IgD-negative memory B cell (primary cell): Measurements from ENCODE around the gene GALP. TPM values are rescaled to one million over a fixed set of nuclear protein-coding genes. Genes with fewer than 3 reads are reported as not detected.
"Not testable (repeated sequence)": the region's sequence is repeated elsewhere in the genome, so short reads cannot be mapped to it uniquely, and the experiment has no call there.

Experiments
- H3K27ac Mint-ChIP-seq, 3 donors: one replicate each; pipeline ENCODE4 v1.8.0; 2020 to 2022; ENCODE audit warnings: mild to moderate bottlenecking in 3 of 3, mixed read lengths in 3 of 3, moderate library complexity in 1 of 3
- H3K27me3 Mint-ChIP-seq: one replicate; pipeline ENCODE4 v1.8.0; 2021; ENCODE audit warnings: mixed read lengths
- H3K36me3 Mint-ChIP-seq: one replicate; pipeline ENCODE4 v1.8.0; 2020; ENCODE audit warnings: mild to moderate bottlenecking, mixed read lengths
- H3K4me1 Mint-ChIP-seq, 3 donors: one replicate each; pipeline ENCODE4 v1.8.0; 2020 to 2022; ENCODE audit warnings: mixed read lengths in 3 of 3, mild to moderate bottlenecking in 1 of 3
- H3K4me3 Mint-ChIP-seq, 4 donors: one replicate each; pipeline ENCODE4 v1.8.0; 2020 to 2022; ENCODE audit warnings: mild to moderate bottlenecking in 4 of 4, mixed read lengths in 4 of 4, moderate library complexity in 3 of 4
- H3K9me3 Mint-ChIP-seq, 3 donors: one replicate each; pipeline ENCODE4 v1.8.0; 2020 to 2021; ENCODE audit warnings: mixed read lengths in 3 of 3, mild to moderate bottlenecking in 1 of 3
- polyA plus RNA-seq: library from polyadenylated mRNA; unstranded; fragments of 300-500 nt; fragmentation: Illumina TruSeq; gene quantifications from one replicate; pipeline ENCODE4 v1.2.3, GENCODE V29; 2021

GALP gene
- not detected for polyA plus RNA-seq

- H3K36me3 Mint-ChIP-seq, H3K4me1 Mint-ChIP-seq, H3K9me3 Mint-ChIP-seq, H3K4me3 Mint-ChIP-seq, H3K27me3 Mint-ChIP-seq: not testable (repeated sequence)
- H3K27ac Mint-ChIP-seq: peak within 1 kb of the TSS in 1 of 3 donors; percentile 57
Observed at GRCh38 chr19:56175861-56176307, at the start of gene GALP. Gene GALP (plus strand): TSS chr19:56176008. CDS start chr19:56177109, 1,101 bp downstream.

DNA sequence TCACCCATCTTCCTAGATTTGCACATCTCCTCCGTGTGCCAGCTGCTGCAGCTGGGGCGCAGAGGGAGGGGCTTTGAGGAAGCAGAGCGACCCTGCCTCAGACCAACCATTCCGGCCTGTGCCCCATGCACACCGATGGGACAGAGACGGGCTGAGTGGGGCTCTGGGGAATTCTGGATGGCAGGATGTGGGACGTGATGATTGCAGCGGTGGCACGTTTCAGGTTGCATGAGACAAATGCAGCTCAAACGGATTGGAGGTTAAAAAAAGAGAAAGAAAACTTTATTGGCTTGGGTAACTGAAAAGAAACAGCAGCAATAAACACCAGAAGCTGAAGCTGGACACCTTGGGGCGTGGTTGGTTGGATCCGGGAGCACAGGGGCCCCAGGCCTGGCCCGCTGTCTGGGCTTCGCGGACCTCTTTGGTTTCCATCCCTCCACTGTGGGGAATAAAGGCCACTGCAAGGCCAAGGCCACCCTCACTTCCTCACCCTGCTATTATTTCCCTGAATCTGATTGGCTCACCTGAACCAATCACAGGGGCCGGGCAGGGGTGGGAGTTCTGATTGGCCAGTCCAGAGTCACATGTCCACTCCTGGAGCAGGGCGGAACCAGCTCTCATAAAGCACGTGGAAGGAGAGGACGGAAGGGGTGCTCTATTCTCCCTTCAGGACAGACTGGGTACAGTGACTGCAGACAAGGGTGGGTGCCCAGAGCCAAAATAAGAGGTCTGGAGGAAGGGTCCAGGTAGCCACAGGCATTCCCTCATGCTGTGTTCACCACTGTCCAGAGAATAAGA is 48.6 kb upstream of the GALP start:
- Mint-ChIP-seq H3K36me3 (no peaks in the 10 kb centered on the region), H3K27ac (peak overlapping the region in 1 of 3 donors; percentile 23), H3K4me3 (no peak overlapping the region), H3K9me3 (no peaks in the 10 kb centered on the region), H3K27me3 (no peaks in the 10 kb centered on the region), H3K4me1 (peaks cover 0 to under 1% (median 0%) of the 10 kb centered on the region in 3 donors)

DNA sequence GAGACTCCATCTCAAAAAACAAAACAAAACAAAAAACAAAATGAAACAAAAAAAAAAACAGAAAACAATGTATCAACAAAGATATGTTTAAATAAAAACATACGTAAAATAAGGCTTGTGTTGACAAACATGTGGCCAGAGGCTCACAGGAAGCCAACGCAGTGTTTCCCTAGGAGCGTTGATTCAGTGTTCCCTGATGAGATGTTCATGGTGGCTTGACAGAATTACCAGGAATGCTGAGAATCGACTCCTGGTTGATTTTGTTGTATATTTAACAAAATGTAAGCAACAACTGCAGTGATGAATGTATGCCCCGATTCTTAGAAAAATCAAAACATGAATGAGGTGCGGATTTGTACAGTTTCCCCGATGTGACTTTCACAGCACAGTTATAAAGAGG is 45.8 kb upstream of the GALP start:
- Mint-ChIP-seq H3K4me1 (peaks cover 6 to 9% (median 6%) of the 10 kb centered on the region in 3 donors), H3K27me3 (no peaks in the 10 kb centered on the region), H3K4me3 (no peak overlapping the region), H3K9me3 (no peaks in the 10 kb centered on the region), H3K27ac (no peak overlapping the region), H3K36me3 (no peaks in the 10 kb centered on the region)

- H3K4me3 Mint-ChIP-seq: no peak overlapping the region
Observed at GRCh38 chr19:56131651-56132050, 44.2 kb upstream of the GALP start.

GRCh38 chr19:56132316-56132822 is 43.4 kb upstream of the GALP start:
- Mint-ChIP-seq H3K9me3 (no peaks in the 10 kb centered on the region), H3K4me3 (peak overlapping the region in 1 of 4 donors; percentile 47), H3K36me3 (no peaks in the 10 kb centered on the region), H3K4me1 (peaks cover 6 to 9% (median 9%) of the 10 kb centered on the region in 3 donors), H3K27me3 (no peaks in the 10 kb centered on the region), H3K27ac (peak overlapping the region in 1 of 3 donors; percentile 90)

More at GRCh38 chr19:56131651-56132050, 44.2 kb upstream of the GALP start:
- Mint-ChIP-seq H3K4me1 (peaks cover 6 to 9% (median 9%) of the 10 kb centered on the region in 3 donors), H3K36me3 (no peaks in the 10 kb centered on the region), H3K27ac (no peak overlapping the region), H3K9me3 (no peaks in the 10 kb centered on the region), H3K27me3 (no peaks in the 10 kb centered on the region)

DNA sequence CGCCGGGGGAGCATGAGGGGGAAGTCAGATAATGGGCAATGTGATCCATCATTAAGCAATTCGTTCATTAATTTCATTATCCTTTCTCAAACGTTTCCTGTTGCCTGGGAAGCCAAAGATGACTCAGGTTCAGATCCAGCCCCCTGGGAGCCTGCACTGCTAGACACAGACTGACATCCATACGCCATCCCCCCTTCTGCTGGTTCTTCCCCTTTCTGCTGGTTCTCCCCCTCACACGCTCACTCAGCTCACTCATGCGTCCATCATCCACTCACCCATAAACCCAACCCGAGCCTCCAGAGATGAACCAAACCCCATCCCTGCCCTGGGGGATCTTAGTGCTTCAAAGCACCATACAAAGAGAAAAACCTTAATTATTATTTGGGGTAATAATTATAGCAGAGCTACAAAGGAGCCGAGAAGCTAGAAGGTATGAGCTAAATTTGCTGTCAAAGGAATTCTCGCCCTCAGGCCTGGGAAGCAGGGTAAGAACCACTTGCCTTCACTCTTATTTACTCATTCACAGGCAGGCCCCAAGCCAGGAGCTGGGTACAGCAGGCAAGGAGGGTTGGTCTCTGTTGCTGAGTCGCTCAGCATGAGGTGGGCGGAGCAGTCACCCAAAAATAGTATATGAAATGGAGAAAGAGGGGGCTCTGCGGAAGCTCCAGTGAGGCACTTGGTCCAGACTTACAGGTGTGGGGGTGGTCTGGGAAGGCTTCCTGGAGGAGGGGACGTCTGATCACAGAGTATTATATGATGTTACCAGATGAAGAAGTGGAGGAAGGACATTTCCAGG is 41.8 kb upstream of the GALP start:
- peaks cover 6 to 10% (median 9%) of the 10 kb centered on the region in 3 donors for H3K4me1 Mint-ChIP-seq
- peak overlapping the region; percentile 4 to 75 (median 42) for H3K4me3 Mint-ChIP-seq
- H3K9me3 Mint-ChIP-seq: no peaks in the 10 kb centered on the region
- no peaks in the 10 kb centered on the region for H3K27me3 Mint-ChIP-seq
- H3K27ac Mint-ChIP-seq: peak overlapping the region; percentile 0 to 91 (median 16)
- peaks cover under 1% of the 10 kb centered on the region for H3K36me3 Mint-ChIP-seq

DNA sequence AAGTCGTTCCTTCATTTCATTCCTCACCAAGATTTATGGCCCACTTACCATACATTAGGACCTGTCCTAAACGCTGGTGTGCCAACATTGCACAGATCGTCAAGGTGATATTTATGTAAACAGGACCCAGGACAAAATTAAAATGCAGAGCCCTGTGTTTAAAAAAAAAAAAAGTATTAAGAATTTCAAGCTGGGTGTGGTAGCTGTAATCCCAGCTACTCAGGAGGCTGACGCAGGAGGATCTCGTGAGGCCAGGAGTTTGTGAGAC is 41.2 kb upstream of the GALP start:
- Mint-ChIP-seq H3K27ac (peak overlapping the region in 2 of 3 donors; percentile 0 to 91), H3K4me1 (peaks cover 6 to 11% (median 10%) of the 10 kb centered on the region in 3 donors), H3K27me3 (no peaks in the 10 kb centered on the region), H3K36me3 (peaks cover 2% of the 10 kb centered on the region), H3K4me3 (peak overlapping the region in 1 of 4 donors; percentile 4), H3K9me3 (no peaks in the 10 kb centered on the region)

GRCh38 chr19:56136362-56136761 is 39.4 kb upstream of the GALP start:
- H3K4me3 Mint-ChIP-seq: no peak overlapping the region
- H3K9me3 Mint-ChIP-seq: no peaks in the 10 kb centered on the region
- no peak overlapping the region for H3K27ac Mint-ChIP-seq
- H3K27me3 Mint-ChIP-seq: no peaks in the 10 kb centered on the region
- peaks cover 16 to 21% (median 17%) of the 10 kb centered on the region in 3 donors for H3K4me1 Mint-ChIP-seq
- H3K36me3 Mint-ChIP-seq: peaks cover 2% of the 10 kb centered on the region

- peaks cover 2% of the 10 kb centered on the region for H3K36me3 Mint-ChIP-seq
- H3K27ac Mint-ChIP-seq: no peak overlapping the region
- H3K4me3 Mint-ChIP-seq: peak overlapping the region in 2 of 4 donors; percentile 75 to 89
- H3K27me3 Mint-ChIP-seq: no peaks in the 10 kb centered on the region
- peaks cover 21 to 25% (median 21%) of the 10 kb centered on the region in 3 donors for H3K4me1 Mint-ChIP-seq
- no peaks in the 10 kb centered on the region for H3K9me3 Mint-ChIP-seq
Observed at GRCh38 chr19:56137405-56137804, 38.4 kb upstream of the GALP start.

DNA sequence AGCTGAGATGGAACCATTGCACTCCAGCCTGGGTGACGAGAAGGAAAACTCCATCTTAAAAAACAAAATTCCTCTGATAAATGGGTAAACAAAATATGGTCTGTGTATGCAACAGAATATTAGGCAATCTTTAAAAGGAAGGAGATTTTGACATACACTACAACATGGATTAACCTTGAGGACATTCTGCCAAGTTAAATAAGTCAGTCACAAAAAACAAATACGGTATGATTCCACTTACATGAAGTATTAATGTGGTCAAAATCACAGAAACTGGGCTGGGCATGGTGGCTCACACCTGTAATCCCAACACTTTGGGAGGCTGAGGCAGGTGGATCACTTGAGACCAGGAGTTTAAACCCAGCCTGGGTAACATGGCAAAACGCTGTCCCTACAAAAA is 37.7 kb upstream of the GALP start:
- Mint-ChIP-seq H3K27ac (no peak overlapping the region), H3K9me3 (no peaks in the 10 kb centered on the region), H3K4me1 (peaks cover 21 to 25% (median 21%) of the 10 kb centered on the region in 3 donors), H3K27me3 (no peaks in the 10 kb centered on the region), H3K4me3 (peak overlapping the region in 2 of 4 donors; percentile 74 to 89), H3K36me3 (peaks cover 2% of the 10 kb centered on the region)

GRCh38 chr19:56139847-56140582 is 35.8 kb upstream of the GALP start:
- peaks cover 15 to 17% (median 16%) of the 10 kb centered on the region in 3 donors for H3K4me1 Mint-ChIP-seq
- peak overlapping the region; percentile 91 to 98 (median 97) for H3K27ac Mint-ChIP-seq
- H3K9me3 Mint-ChIP-seq: no peaks in the 10 kb centered on the region
- peaks cover 2% of the 10 kb centered on the region for H3K36me3 Mint-ChIP-seq
- peak overlapping the region; percentile 89 to 99 (median 96) for H3K4me3 Mint-ChIP-seq
- no peaks in the 10 kb centered on the region for H3K27me3 Mint-ChIP-seq

DNA sequence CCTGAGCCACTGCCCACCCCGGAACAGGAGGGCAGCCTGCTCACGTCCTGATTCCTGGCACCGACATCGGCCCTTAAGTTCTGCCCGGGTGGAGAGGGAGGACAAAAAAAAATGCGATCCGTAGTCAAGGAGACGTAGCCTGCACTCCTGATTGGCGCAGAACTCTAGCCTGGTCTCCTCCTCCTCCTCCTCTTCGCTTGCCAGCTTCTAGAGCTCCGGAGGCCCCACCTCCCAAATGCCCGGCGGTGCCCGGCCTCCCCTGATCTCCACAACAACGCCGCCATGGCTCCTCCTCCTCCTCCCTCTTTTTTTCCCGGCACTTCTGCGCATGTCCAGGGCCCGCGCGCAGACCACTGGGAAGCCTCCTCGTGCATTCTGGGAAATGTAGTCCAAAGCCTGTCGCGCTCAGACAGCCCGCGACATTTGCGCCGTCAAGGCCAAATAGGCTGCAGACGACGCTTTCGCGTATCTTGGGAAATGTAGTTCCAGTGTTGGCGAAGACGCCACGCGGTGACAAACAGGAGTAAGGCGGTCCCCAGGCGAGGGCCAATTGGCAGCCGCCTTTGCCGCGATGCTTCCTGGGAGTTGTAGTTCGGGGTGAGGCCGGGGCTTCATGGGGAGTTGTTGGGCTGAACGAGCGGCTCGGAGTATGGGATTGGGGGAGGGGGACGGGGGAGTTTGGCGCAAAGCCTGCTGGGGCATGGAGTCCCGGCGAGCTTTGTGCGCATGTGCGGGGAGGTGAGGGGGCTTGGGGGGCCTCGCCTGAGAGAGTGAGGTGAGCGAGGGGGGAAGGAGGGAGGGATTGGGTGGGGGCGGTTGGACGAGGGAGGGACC is 35.0 kb upstream of the GALP start, which contains the start of gene ZNF444:
Gene ZNF444 (plus strand): TSS at position 705 of the 834 bp plus-strand sequence. CDS start 5,625 bp downstream, outside the sequence.
- H3K4me3 Mint-ChIP-seq: peak within 1 kb of the TSS; percentile 90 to 99 (median 96)
- H3K27ac Mint-ChIP-seq: peak within 1 kb of the TSS; percentile 91 to 98 (median 97)
- H3K4me1 Mint-ChIP-seq: peaks cover 15 to 17% (median 16%) of the 10 kb centered on the region in 3 donors
- no peaks in the 10 kb centered on the region for H3K9me3 Mint-ChIP-seq
- H3K27me3 Mint-ChIP-seq: no peaks in the 10 kb centered on the region
- H3K36me3 Mint-ChIP-seq: peaks cover 2% of the 10 kb centered on the region

DNA sequence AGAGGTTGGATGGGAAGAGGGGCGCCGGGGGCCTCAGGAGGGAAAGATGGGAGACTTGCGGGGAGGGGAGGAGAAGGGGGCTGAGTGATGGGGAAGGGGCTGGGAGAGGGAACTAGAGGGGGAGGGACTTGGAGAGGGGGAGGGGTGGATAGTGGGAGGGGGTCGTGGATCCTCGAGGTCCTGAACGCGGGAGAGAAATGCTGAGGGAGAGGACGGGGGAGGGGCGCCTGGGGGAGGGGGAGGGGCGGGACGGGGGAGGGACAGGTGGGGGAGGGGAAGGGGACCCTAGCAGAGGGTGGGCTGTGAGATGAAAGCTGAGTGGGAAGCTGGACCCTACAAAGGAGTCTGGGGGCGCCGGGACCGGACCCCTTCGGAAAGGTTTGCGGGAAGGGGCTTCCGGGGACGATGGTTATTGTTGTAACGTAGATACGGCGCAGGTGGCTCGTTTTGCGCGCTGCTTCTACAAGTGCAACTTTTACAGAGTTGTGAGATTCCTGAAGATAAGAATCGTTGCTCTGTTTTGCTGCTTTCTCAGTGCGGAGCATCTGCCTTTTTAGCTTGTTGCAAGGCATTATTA is 34.3 kb upstream of the GALP start:
- H3K36me3 Mint-ChIP-seq: peaks cover 2% of the 10 kb centered on the region
- no peaks in the 10 kb centered on the region for H3K27me3 Mint-ChIP-seq
- H3K9me3 Mint-ChIP-seq: no peaks in the 10 kb centered on the region
- peaks cover 12 to 17% (median 16%) of the 10 kb centered on the region in 3 donors for H3K4me1 Mint-ChIP-seq
- H3K27ac Mint-ChIP-seq: peak overlapping the region in 2 of 3 donors; percentile 76 to 98
- peak overlapping the region; percentile 90 to 99 (median 96) for H3K4me3 Mint-ChIP-seq
